Fibroblast of lung (primary cell): ENCODE measurements around the gene NKAIN4.

Source experiments
- EZH2 ChIP-seq: IDR thresholded peaks from 2 replicates; pipeline ENCODE4 v1.5.1; 2012; ENCODE audit warnings: low read length, control low read depth, mild to moderate bottlenecking; ENCODE audit errors: missing control alignments
- TF ChIP-seq, protein P1 (sequence below), 2 donors: IDR thresholded peaks in 1 of 2; conservative IDR thresholded peaks in 1 of 2; 1 replicate in 1 of 2; 2 replicates in 1 of 2; pipeline ENCODE4 v1.5.1; 2011 to 2012; ENCODE audit warnings: low read length in 2 of 2, control low read depth in 1 of 2, inconsistent platforms in 1 of 2, low read depth in 1 of 2, mild to moderate bottlenecking in 1 of 2

DNA sequence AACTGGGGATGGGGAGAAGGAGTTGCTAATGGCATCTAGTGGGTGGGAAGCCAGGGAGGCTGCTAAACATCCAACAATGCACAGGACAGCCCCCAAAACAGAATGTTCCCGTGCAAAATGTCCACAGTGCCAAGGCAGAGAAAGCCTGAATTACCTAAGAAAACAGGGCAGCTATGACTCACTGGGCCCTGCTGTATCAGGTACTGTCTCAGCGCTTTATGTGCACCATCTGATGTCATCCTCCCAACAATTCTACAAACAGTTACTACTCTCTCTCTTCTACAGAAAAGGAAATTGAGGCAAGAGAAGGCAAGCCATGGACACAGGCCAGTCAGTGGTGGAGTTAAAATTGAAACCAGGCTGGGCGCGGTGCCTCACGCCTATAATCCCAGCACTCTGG, 41.5 kb downstream of the NKAIN4 start:
- TF ChIP-seq, protein P1, sequence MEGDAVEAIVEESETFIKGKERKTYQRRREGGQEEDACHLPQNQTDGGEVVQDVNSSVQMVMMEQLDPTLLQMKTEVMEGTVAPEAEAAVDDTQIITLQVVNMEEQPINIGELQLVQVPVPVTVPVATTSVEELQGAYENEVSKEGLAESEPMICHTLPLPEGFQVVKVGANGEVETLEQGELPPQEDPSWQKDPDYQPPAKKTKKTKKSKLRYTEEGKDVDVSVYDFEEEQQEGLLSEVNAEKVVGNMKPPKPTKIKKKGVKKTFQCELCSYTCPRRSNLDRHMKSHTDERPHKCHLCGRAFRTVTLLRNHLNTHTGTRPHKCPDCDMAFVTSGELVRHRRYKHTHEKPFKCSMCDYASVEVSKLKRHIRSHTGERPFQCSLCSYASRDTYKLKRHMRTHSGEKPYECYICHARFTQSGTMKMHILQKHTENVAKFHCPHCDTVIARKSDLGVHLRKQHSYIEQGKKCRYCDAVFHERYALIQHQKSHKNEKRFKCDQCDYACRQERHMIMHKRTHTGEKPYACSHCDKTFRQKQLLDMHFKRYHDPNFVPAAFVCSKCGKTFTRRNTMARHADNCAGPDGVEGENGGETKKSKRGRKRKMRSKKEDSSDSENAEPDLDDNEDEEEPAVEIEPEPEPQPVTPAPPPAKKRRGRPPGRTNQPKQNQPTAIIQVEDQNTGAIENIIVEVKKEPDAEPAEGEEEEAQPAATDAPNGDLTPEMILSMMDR (conservative IDR thresholded peaks at IDR 0.05 in 1 of 2, IDR thresholded peaks at IDR 0.05 in 1 of 2; ENCODE audit: low read depth in 1 of 2, low read length in 2 of 2): no peak
- TF ChIP-seq EZH2: no peak
